Muscle layer of colon (tissue), 2 donors: ENCODE results near the gene NDUFV2.

Source experiments
- H3K27ac ChIP-seq: one replicate; pipeline ENCODE4 v1.7.0; 2013; ENCODE audit warnings: low read depth, mild to moderate bottlenecking, low read length, moderate library complexity
- H3K27me3 ChIP-seq, 2 donors: one replicate each; pipeline ENCODE4 v1.7.0; 2013; ENCODE audit warnings: low read length in 2 of 2, mild to moderate bottlenecking in 2 of 2; ENCODE audit not compliant: insufficient read depth in 2 of 2, control insufficient read depth in 1 of 2
- H3K36me3 ChIP-seq: one replicate; pipeline ENCODE4 v1.7.0; 2013; ENCODE audit warnings: mild to moderate bottlenecking, low read length; ENCODE audit not compliant: insufficient read depth
- H3K4me1 ChIP-seq: one replicate; pipeline ENCODE4 v1.7.0; 2013; ENCODE audit warnings: mild to moderate bottlenecking, low read length; ENCODE audit not compliant: insufficient read depth
- H3K4me3 ChIP-seq, 2 donors: one replicate each; pipeline ENCODE4 v1.7.0; 2013; ENCODE audit warnings: low read length in 2 of 2, low read depth in 1 of 2, mild to moderate bottlenecking in 1 of 2, moderate library complexity in 1 of 2
- H3K9ac ChIP-seq: one replicate; pipeline ENCODE4 v1.7.0; 2013; ENCODE audit warnings: low read length
- H3K9me3 ChIP-seq: one replicate; pipeline ENCODE4 v1.7.0; 2013; ENCODE audit warnings: mild to moderate bottlenecking, low read length
- donor health status: abdominal sarcoma.
- donor health status: Adenocarcinoma of cecum.

NDUFV2 gene

DNA sequence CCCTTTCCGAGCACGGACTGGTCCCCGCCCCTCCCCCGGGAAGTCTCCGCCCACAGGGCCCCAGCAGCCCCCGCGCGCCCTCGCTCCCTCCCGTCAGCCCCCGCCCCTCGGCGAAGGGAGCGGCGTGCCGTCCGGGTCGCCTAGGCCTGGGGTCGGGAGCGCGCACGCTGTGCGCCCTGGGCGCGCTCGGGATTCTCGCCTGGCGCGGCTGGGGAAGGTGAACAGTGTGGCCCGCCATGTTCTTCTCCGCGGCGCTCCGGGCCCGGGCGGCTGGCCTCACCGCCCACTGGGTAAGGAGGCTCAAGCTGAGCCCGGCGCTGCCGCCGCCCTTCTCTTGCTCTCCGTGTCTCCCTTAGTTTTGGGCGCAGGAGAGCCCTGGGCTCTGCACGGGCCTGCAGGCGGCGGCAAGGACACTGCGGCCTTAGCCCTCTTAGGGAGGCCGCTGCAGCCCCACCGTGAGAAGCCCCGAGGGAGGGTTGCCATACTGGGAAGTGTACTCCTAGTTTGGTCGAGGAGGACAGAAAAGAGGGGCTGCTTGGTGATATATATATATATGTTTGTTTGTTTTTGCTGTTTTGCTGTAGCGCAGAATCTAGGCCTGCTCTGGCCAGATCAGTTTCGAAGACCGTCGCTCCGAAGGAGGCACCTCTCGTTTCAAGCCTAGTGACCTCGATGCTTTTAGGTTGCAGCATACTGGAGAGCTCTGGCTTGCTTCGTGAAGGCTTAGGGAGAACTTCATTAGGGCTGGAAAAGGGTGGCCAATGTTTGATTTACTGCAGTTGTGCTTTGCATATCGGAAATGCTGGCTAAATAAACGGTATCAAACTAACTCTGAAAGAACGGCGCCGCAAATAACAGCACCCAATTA is at the start of gene NDUFV2:
Gene NDUFV2 (plus strand): TSS at position 192 of the 868 bp plus-strand sequence. CDS start 45 bp downstream, at position 237.
- no peaks in the 10 kb centered on the region for H3K9me3 ChIP-seq
- H3K27me3 ChIP-seq, result no peaks in the 10 kb centered on the region
- H3K36me3 ChIP-seq, result no peaks in the 10 kb centered on the region
- peak within 1 kb of the TSS; percentile 89 for H3K27ac ChIP-seq
- H3K4me3 ChIP-seq, result peak within 1 kb of the TSS; percentile 69 to 77
- H3K4me1 ChIP-seq, result peaks cover 44% of the 10 kb centered on the region
- H3K9ac ChIP-seq, result peak within 1 kb of the TSS; percentile 83

DNA sequence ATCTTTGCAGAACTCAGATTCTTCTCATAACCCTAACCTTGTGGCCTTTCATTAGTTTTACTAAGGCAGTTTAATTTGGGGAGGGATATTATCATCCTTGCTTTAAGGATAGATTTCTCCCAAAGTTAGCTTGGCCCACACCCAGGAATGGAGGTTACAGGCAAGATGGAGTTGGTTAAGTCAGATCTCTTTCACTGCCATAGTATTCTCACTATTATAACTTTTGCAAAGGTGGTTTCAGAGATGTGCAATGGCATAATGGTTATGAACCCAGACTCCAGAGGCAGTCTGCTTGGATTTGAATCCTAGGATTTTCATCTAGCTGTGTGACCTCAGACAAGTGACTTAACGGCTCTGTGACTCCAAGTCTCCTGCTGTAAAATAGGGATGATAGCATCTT is 48.7 kb upstream of the NDUFV2 start:
- Histone ChIP-seq H3K9ac (no peak overlapping the region), H3K27me3 (no peaks in the 10 kb centered on the region), H3K4me1 (no peaks in the 10 kb centered on the region), H3K27ac (no peak overlapping the region), H3K36me3 (no peaks in the 10 kb centered on the region), H3K9me3 (no peaks in the 10 kb centered on the region), H3K4me3 (no peak overlapping the region)

DNA sequence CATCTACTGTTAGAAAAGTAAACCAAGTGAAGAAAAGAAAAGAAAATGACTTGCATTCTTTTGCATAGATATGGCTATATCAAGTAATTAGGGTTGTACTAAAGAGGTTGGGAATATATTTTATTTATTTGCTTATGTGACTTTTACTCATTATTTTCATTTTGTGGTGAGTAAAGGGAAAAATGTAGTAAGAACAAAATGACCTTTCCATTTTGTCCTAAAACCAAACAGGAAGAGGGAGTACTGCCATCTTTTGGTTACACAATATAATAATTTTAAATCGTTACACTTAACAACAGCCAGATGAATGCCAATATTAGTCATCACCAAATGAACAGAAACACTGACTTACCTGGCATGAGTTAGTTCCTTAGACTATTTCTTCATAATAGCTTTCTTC is 47.3 kb upstream of the NDUFV2 start:
- Histone ChIP-seq H3K27ac (no peak overlapping the region), H3K9ac (no peak overlapping the region), H3K9me3 (no peaks in the 10 kb centered on the region), H3K36me3 (no peaks in the 10 kb centered on the region), H3K4me3 (no peak overlapping the region), H3K27me3 (no peaks in the 10 kb centered on the region), H3K4me1 (no peaks in the 10 kb centered on the region)

DNA sequence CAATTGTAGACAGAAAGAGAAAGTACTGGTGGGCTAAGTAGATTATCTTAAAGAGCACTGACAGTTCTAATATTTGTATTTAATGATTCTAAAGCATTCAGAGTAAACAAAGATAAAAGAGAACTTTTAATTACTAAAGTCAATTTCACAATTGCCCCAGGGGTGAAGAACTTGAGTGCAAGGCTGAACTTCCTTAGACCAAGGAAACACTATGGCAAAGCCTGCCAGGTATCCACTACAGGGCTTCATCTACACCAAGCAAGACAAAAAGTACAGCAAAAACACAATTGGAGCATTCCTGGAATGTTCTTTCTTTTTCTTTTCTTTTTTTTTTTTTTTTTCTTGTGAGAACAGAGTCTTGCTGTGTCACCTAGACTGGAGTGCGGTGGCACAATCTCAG is 46.9 kb upstream of the NDUFV2 start:
- H3K27me3 ChIP-seq, result no peaks in the 10 kb centered on the region
- no peak overlapping the region for H3K4me3 ChIP-seq
- no peak overlapping the region for H3K27ac ChIP-seq
- no peak overlapping the region for H3K9ac ChIP-seq
- H3K9me3 ChIP-seq, result no peaks in the 10 kb centered on the region
- no peaks in the 10 kb centered on the region for H3K36me3 ChIP-seq
- H3K4me1 ChIP-seq, result no peaks in the 10 kb centered on the region

DNA sequence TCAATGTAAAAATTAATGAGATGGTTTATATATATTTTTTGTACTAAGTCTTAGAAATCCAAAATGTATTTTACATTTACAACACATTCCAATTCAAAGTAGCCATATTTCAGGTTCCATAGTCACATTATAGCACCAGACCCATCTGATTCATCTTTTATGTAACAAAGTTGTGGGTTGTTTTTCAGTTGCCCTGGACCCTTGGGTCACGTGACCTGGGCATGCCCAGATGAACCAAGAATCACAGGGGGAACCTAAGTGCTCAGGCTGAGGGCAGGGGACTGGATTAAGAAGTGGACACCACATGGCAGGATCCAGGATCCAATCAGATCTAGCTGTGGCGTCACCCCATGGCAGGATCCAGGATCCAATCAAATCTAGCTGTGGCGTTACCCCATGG is 44.9 kb upstream of the NDUFV2 start:
- H3K4me3 ChIP-seq, result no peak overlapping the region
- H3K27ac ChIP-seq, result no peak overlapping the region
- no peaks in the 10 kb centered on the region for H3K36me3 ChIP-seq
- no peaks in the 10 kb centered on the region for H3K4me1 ChIP-seq
- H3K27me3 ChIP-seq, result no peaks in the 10 kb centered on the region
- no peaks in the 10 kb centered on the region for H3K9me3 ChIP-seq
- no peak overlapping the region for H3K9ac ChIP-seq

DNA sequence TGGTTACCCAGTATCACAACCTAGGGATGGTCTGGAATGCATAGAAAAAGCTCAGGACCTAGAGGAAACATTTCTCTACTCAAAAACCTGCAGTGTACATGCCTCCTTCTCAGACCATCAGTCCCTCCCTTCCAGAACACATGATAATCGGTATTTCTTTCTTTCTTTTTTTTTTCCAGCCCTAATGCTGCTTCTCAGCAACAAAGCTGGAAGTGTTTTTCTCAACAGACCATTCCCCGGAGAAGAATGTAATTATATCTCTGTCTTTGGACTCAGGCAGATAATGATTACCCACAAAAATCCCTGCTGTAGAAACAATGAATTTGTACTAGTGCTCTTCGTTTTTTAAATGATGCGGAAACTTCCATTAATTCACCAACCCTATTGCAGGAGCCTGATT is 44.1 kb upstream of the NDUFV2 start:
- Histone ChIP-seq H3K27me3 (no peaks in the 10 kb centered on the region), H3K4me1 (no peaks in the 10 kb centered on the region), H3K4me3 (no peak overlapping the region), H3K9ac (no peak overlapping the region), H3K36me3 (no peaks in the 10 kb centered on the region), H3K27ac (no peak overlapping the region), H3K9me3 (no peaks in the 10 kb centered on the region)

DNA sequence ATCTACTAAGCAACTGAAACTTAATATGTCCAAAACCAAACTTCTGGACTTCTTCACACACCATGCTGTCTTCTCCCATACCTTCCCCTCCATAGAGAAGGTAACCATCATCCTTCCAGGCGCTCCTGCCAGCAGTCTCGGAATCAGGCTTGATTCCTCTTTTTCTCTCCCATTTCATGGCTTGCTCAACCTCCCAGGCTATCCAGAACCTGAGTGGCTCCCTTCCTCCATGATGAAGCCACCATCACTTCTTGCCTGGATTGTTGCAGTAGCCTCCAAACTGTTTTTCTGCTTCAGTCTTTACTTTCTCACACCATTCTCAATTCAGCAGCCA is 40.1 kb upstream of the NDUFV2 start:
- H3K9me3 ChIP-seq, result no peaks in the 10 kb centered on the region
- H3K9ac ChIP-seq, result no peak overlapping the region
- no peaks in the 10 kb centered on the region for H3K4me1 ChIP-seq
- H3K36me3 ChIP-seq, result no peaks in the 10 kb centered on the region
- H3K4me3 ChIP-seq, result no peak overlapping the region
- no peaks in the 10 kb centered on the region for H3K27me3 ChIP-seq
- no peak overlapping the region for H3K27ac ChIP-seq

DNA sequence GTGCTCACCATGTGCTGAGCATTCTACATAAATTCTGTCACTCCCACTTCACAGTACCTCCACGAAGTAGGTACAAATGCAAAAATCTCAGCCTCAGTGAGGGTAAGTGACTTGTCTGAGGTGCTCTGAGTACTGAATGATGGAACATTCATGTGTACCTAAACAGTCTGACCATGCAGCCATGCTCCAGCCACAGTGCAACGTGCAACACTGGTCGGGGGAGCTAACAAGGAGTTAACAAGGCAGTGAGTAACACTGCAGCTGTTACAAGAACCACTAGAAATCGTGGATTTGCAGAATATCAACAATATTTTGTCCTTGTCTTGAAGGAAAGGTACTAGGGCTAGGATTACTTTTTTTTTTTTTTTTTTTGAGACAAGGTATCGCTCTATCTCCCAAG is 36.6 kb upstream of the NDUFV2 start:
- Histone ChIP-seq H3K4me3 (no peak overlapping the region), H3K36me3 (no peaks in the 10 kb centered on the region), H3K27me3 (no peaks in the 10 kb centered on the region), H3K4me1 (no peaks in the 10 kb centered on the region), H3K9me3 (no peaks in the 10 kb centered on the region), H3K9ac (no peak overlapping the region), H3K27ac (no peak overlapping the region)

DNA sequence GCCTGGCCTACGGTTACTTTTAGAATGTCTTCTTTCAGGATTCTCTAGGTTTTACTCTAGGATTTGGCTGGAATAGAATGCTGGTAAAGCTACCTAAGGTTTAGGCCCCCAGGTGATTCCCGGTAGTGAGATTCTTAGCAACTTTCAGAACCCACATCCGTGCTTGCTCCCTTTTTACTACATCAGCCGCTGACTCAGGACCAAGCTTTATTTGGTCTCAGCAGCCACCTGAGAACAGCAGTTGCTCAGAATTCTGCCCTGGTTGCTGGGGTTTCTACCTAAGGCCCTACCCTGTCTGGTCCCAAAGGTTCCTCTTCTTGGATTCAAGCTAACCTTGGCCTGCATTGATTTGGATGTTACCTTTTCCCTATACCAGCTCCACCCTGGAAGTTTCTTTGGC is 36.1 kb upstream of the NDUFV2 start:
- Histone ChIP-seq H3K9me3 (no peaks in the 10 kb centered on the region), H3K4me1 (no peaks in the 10 kb centered on the region), H3K36me3 (no peaks in the 10 kb centered on the region), H3K27ac (no peak overlapping the region), H3K27me3 (no peaks in the 10 kb centered on the region), H3K9ac (no peak overlapping the region), H3K4me3 (no peak overlapping the region)

DNA sequence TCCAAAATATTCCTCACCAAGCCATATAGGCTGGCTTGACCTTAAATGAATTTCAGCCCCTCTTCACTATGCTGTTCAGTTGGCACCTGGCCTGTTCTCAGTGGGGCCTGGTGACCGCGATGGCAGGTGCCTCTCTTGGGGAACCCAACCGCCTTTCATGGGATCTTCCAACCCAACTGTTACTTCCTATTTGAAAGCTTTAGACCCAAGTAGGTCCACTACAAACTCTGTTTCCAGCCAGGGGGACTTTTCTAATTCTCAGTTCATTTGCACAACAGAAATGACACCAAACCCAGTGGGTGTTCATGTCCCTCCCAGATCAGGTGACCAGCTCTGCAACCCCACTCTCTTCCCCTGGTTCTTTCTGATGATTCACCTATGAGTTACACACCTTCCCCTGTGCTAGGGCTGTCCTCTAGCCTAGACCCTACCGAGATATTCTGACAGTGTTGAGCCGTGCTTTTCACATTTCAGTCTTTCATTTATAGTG is 35.6 kb upstream of the NDUFV2 start:
- H3K9me3 ChIP-seq, result no peaks in the 10 kb centered on the region
- H3K27ac ChIP-seq, result no peak overlapping the region
- no peak overlapping the region for H3K9ac ChIP-seq
- H3K4me3 ChIP-seq, result no peak overlapping the region
- no peaks in the 10 kb centered on the region for H3K4me1 ChIP-seq
- no peaks in the 10 kb centered on the region for H3K27me3 ChIP-seq
- H3K36me3 ChIP-seq, result no peaks in the 10 kb centered on the region

DNA sequence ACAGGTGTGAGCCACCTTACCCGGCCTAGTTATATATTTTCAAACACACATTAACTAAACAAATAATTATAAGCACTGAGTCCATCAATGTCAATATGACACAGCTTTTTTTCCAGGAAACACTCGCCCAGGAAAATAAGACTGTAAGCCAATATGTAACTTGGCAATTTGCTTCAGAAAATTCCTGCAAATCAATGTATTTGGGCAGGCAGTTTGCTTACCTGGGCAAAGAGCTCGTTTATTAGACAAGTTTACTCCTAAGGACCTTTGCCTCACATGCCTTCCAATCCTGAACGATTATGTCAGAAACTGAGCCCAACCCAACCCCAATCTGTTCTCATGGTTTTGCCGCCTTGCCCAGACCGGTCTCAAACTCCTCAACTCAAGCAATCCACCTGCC is 34.7 kb upstream of the NDUFV2 start:
- Histone ChIP-seq H3K9me3 (no peaks in the 10 kb centered on the region), H3K27me3 (no peaks in the 10 kb centered on the region), H3K27ac (no peak overlapping the region), H3K4me3 (no peak overlapping the region), H3K36me3 (no peaks in the 10 kb centered on the region), H3K4me1 (no peaks in the 10 kb centered on the region), H3K9ac (no peak overlapping the region)

DNA sequence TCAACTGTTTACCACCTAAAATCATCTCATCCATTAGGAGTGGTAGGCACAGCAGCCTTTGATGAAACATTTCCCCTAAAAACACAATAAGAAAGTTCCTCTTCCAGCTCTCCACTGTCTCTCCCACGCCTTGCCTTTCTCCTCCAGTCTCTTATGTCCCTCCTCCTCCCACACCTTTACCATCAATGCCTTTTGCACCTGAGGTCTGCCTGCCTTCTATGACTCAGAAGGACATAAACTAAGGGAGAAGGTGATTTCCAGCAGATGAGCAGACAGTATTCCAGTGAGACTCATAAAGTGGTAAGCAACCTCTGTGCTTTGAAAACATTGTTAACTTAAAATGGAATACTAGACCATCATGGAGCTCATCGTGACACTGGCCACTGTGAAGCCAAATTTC is 34.2 kb upstream of the NDUFV2 start:
- Histone ChIP-seq H3K9ac (no peak overlapping the region), H3K27me3 (no peaks in the 10 kb centered on the region), H3K4me3 (no peak overlapping the region), H3K27ac (no peak overlapping the region), H3K9me3 (no peaks in the 10 kb centered on the region), H3K36me3 (no peaks in the 10 kb centered on the region), H3K4me1 (no peaks in the 10 kb centered on the region)
